ENCODE data around the gene ANKMY2. TPM values are rescaled to one million over a fixed set of nuclear protein-coding genes. Genes with fewer than 3 reads are reported as not detected.

The ANKMY2 gene
- total and polyA plus RNA-seq, 2 donors (not counting 1 experiment from before 2014, with no cell fraction given), result 34.3 to 50.4 TPM

GRCh38 chr7:16590424-16590823, 55.1 kb downstream of the ANKMY2 start:
- Histone ChIP-seq H3K27ac (ENCODE audit: insufficient read depth, low read length) (no peak overlapping the region), H2AFZ (ENCODE audit: low read length) (no peak overlapping the region), H3K4me3 (replicated peaks in 1 of 4; ENCODE audit: control extremely low read depth in 1 of 4, insufficient read depth in 1 of 4, low read depth in 3 of 4, low read length in 4 of 4) (no peak overlapping the region), H3K9ac (ENCODE audit: insufficient read depth, low read length) (no peak overlapping the region), H4K20me1 (ENCODE audit: control insufficient read depth, extremely low read depth, insufficient read depth, low read length) (no peaks in the 10 kb centered on the region), H3K4me2 (ENCODE audit: extremely low read depth, insufficient read depth, low read length) (no peak overlapping the region), H3K27me3 (ENCODE audit: control insufficient read depth, insufficient read depth, low read length) (no peaks in the 10 kb centered on the region), H3K36me3 (ENCODE audit: control insufficient read depth, insufficient read depth, low read length) (no peaks in the 10 kb centered on the region), H3K4me1 (ENCODE audit: control insufficient read depth, extremely low read depth, insufficient read depth, low read length) (no peaks in the 10 kb centered on the region), H3K9me3 (ENCODE audit: control insufficient read depth, insufficient read depth, low read depth, low read length) (no peaks in the 10 kb centered on the region), H3K79me2 (ENCODE audit: control insufficient read depth, insufficient read depth, low read length) (no peaks in the 10 kb centered on the region)
- TF ChIP-seq CTCF (conservative IDR thresholded peaks at IDR 0.05 in 1 of 2, IDR thresholded peaks at IDR 0.05 in 1 of 2; ENCODE audit: low read depth in 1 of 2, low read length in 2 of 2) (no peak), EZH2 (IDR thresholded peaks at IDR 0.05; ENCODE audit: low read length, missing control alignments) (no peak)
- DNase-seq (ENCODE audit: low read depth in 2 of 2), result no peak

- Histone ChIP-seq H3K9ac (ENCODE audit: insufficient read depth, low read length) (no peak overlapping the region), H3K36me3 (ENCODE audit: control insufficient read depth, insufficient read depth, low read length) (no peaks in the 10 kb centered on the region), H3K27ac (ENCODE audit: insufficient read depth, low read length) (no peak overlapping the region), H3K9me3 (ENCODE audit: control insufficient read depth, insufficient read depth, low read depth, low read length) (no peaks in the 10 kb centered on the region), H3K4me2 (ENCODE audit: extremely low read depth, insufficient read depth, low read length) (no peak overlapping the region), H3K27me3 (ENCODE audit: control insufficient read depth, insufficient read depth, low read length) (no peaks in the 10 kb centered on the region), H3K79me2 (ENCODE audit: control insufficient read depth, insufficient read depth, low read length) (no peaks in the 10 kb centered on the region), H3K4me1 (ENCODE audit: control insufficient read depth, extremely low read depth, insufficient read depth, low read length) (no peaks in the 10 kb centered on the region), H3K4me3 (replicated peaks in 1 of 4; ENCODE audit: control extremely low read depth in 1 of 4, insufficient read depth in 1 of 4, low read depth in 3 of 4, low read length in 4 of 4) (no peak overlapping the region), H4K20me1 (ENCODE audit: control insufficient read depth, extremely low read depth, insufficient read depth, low read length) (no peaks in the 10 kb centered on the region), H2AFZ (ENCODE audit: low read length) (no peak overlapping the region)
- no peak for DNase-seq (ENCODE audit: low read depth in 2 of 2)
- no peak for TF ChIP-seq EZH2 (IDR thresholded peaks at IDR 0.05; ENCODE audit: low read length, missing control alignments)
- TF ChIP-seq CTCF (conservative IDR thresholded peaks at IDR 0.05 in 1 of 2, IDR thresholded peaks at IDR 0.05 in 1 of 2; ENCODE audit: low read depth in 1 of 2, low read length in 2 of 2), result no peak
Observed at GRCh38 chr7:16589881-16590280, 55.7 kb downstream of the ANKMY2 start.

GRCh38 chr7:16587790-16588189, 57.8 kb downstream of the ANKMY2 start:
- H4K20me1 ChIP-seq (ENCODE audit: control insufficient read depth, extremely low read depth, insufficient read depth, low read length), result no peaks in the 10 kb centered on the region
- no peak overlapping the region for H3K9ac ChIP-seq (ENCODE audit: insufficient read depth, low read length)
- H3K79me2 ChIP-seq (ENCODE audit: control insufficient read depth, insufficient read depth, low read length), result no peaks in the 10 kb centered on the region
- no peak overlapping the region for H3K27ac ChIP-seq (ENCODE audit: insufficient read depth, low read length)
- H3K4me3 ChIP-seq (replicated peaks in 1 of 4; ENCODE audit: control extremely low read depth in 1 of 4, insufficient read depth in 1 of 4, low read depth in 3 of 4, low read length in 4 of 4), result no peak overlapping the region
- no peaks in the 10 kb centered on the region for H3K4me1 ChIP-seq (ENCODE audit: control insufficient read depth, extremely low read depth, insufficient read depth, low read length)
- H3K27me3 ChIP-seq (ENCODE audit: control insufficient read depth, insufficient read depth, low read length), result no peaks in the 10 kb centered on the region
- no peak for DNase-seq (ENCODE audit: low read depth in 2 of 2)
- no peak overlapping the region for H2AFZ ChIP-seq (ENCODE audit: low read length)
- H3K9me3 ChIP-seq (ENCODE audit: control insufficient read depth, insufficient read depth, low read depth, low read length), result no peaks in the 10 kb centered on the region
- no peaks in the 10 kb centered on the region for H3K36me3 ChIP-seq (ENCODE audit: control insufficient read depth, insufficient read depth, low read length)
- TF ChIP-seq CTCF (conservative IDR thresholded peaks at IDR 0.05 in 1 of 2, IDR thresholded peaks at IDR 0.05 in 1 of 2; ENCODE audit: low read depth in 1 of 2, low read length in 2 of 2), result no peak
- no peak for TF ChIP-seq EZH2 (IDR thresholded peaks at IDR 0.05; ENCODE audit: low read length, missing control alignments)
- no peak overlapping the region for H3K4me2 ChIP-seq (ENCODE audit: extremely low read depth, insufficient read depth, low read length)
